Stimulated activated CD8-positive, alpha-beta memory T cell treated with anti-CD3 and anti-CD28 coated beads, Interleukin-12 subunit alpha, Interleukin-12 subunit beta, amount 100 ng/mL, for 1 hour (primary cell): ENCODE results near the gene IYD.

ENCODE experiments used
- DNase-seq: peaks from one replicate; pipeline ENCODE4 v3.0.0-alpha.2; 2020; ENCODE audit warnings: low read depth

IYD gene

GRCh38 chr6:150368762-150369161, at the start of gene IYD:
Gene IYD, plus strand, starts transcription at chr6:150369012. Its CDS starts 20 bp downstream, at chr6:150369032.
- DNase-seq, result no peak

- DNase-seq, result no peak
Observed at GRCh38 chr6:150319924-150320323, 48.9 kb upstream of the IYD start.

- DNase-seq, result no peak
Observed at GRCh38 chr6:150320442-150320841, 48.4 kb upstream of the IYD start.

GRCh38 chr6:150322466-150322871, 46.3 kb upstream of the IYD start:
- no peak for DNase-seq

- DNase-seq, result no peak
Observed at GRCh38 chr6:150323205-150323604, 45.6 kb upstream of the IYD start.

GRCh38 chr6:150324044-150324443, 44.8 kb upstream of the IYD start:
- DNase-seq, result no peak

GRCh38 chr6:150325066-150325772, 43.6 kb upstream of the IYD start:
- DNase-seq, result no peak

- no peak for DNase-seq
Observed at GRCh38 chr6:150327117-150327774, 41.6 kb upstream of the IYD start.

GRCh38 chr6:150328744-150329405, 39.9 kb upstream of the IYD start:
- DNase-seq, result no peak

GRCh38 chr6:150331344-150331743, 37.5 kb upstream of the IYD start:
- no peak for DNase-seq

- DNase-seq, result no peak
Observed at GRCh38 chr6:150332939-150333584, 35.8 kb upstream of the IYD start.

- no peak for DNase-seq
Observed at GRCh38 chr6:150333585-150333941, 35.2 kb upstream of the IYD start.

GRCh38 chr6:150334790-150335783, 33.7 kb upstream of the IYD start:
- DNase-seq, result no peak

GRCh38 chr6:150336299-150336698, 32.5 kb upstream of the IYD start:
- DNase-seq, result no peak

- DNase-seq, result no peak
Observed at GRCh38 chr6:150336708-150337107, 32.1 kb upstream of the IYD start.

- no peak for DNase-seq
Observed at GRCh38 chr6:150342126-150342525, 26.7 kb upstream of the IYD start.

GRCh38 chr6:150343434-150343833, 25.4 kb upstream of the IYD start:
- no peak for DNase-seq

- no peak for DNase-seq
Observed at GRCh38 chr6:150345781-150346180, 23.0 kb upstream of the IYD start.

- DNase-seq, result no peak
Observed at GRCh38 chr6:150346346-150346745, 22.5 kb upstream of the IYD start.

- DNase-seq, result no peak
Observed at GRCh38 chr6:150347845-150348244, 21.0 kb upstream of the IYD start.

- no peak for DNase-seq
Observed at GRCh38 chr6:150349546-150349945, 19.3 kb upstream of the IYD start.
